NK-92 (cell line): ENCODE data around the gene GCK.

Experiments
- DNase-seq: peaks from one replicate; lab custom pipeline; 2025; ENCODE audit not compliant: unreplicated experiment; lab: John Stamatoyannopoulos, UW

GCK gene

GRCh38 chr7:44189286-44189992 is at the start of gene GCK:
TSS of gene GCK (minus strand) at chr7:44189439. CDS start at chr7:44188953, 486 bp downstream.
- DNase-seq = no peak

GRCh38 chr7:44238116-44238695 is 49.0 kb upstream of the GCK start:
- no peak for DNase-seq

- DNase-seq = no peak
Measured at GRCh38 chr7:44237696-44238095, 48.5 kb upstream of the GCK start.

- no peak for DNase-seq
Measured at GRCh38 chr7:44236333-44236728, 47.1 kb upstream of the GCK start.

GRCh38 chr7:44235582-44236332 is 46.5 kb upstream of the GCK start:
- DNase-seq = no peak

- no peak for DNase-seq
Measured at GRCh38 chr7:44235066-44235465, 45.8 kb upstream of the GCK start.

- DNase-seq = no peak
Measured at GRCh38 chr7:44232901-44233715, 43.9 kb upstream of the GCK start.

GRCh38 chr7:44232396-44232795 is 43.2 kb upstream of the GCK start:
- no peak for DNase-seq

- DNase-seq = no peak
Measured at GRCh38 chr7:44231088-44231487, 41.8 kb upstream of the GCK start.

- no peak for DNase-seq
Measured at GRCh38 chr7:44230286-44230685, 41.0 kb upstream of the GCK start.

GRCh38 chr7:44229546-44230105 is 40.4 kb upstream of the GCK start:
- no peak for DNase-seq

GRCh38 chr7:44228571-44229350 is 39.5 kb upstream of the GCK start:
- DNase-seq = no peak

- no peak for DNase-seq
Measured at GRCh38 chr7:44227911-44228310, 38.7 kb upstream of the GCK start.

GRCh38 chr7:44226396-44226753 is 37.1 kb upstream of the GCK start:
- no peak for DNase-seq

GRCh38 chr7:44225566-44226395 is 36.5 kb upstream of the GCK start:
- DNase-seq = no peak

- no peak for DNase-seq
Measured at GRCh38 chr7:44224974-44225565, 35.8 kb upstream of the GCK start.

- no peak for DNase-seq
Measured at GRCh38 chr7:44224080-44224973, 35.1 kb upstream of the GCK start.
